ENCODE data around the gene AKAP13.
A peak's percentile ranks its signal among the peaks of the same experiment; 100 is the strongest.

Gene AKAP13

DNA sequence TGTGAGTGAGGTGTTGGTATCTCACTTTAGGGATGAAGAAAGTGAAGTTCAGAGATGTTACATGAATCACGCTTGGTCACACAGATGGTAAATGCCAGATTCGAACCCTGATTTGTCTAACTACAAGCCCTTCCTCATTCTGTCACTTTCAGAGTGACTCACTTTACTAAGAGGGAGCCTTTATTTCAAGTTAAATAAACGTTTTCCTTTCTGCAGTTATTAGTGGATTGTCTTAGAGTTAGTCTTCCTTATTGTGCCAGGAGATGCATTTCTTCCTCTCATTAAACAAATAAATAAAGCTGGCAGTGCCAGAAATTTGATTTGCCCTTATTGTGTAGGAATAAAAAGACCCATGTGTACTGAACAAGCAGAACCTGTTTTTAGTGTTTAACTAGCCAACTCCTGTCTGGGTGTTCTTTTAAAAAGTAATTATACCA, 162.5 kb downstream of the AKAP13 start:
- DNase-seq, result peak; percentile 66

DNA sequence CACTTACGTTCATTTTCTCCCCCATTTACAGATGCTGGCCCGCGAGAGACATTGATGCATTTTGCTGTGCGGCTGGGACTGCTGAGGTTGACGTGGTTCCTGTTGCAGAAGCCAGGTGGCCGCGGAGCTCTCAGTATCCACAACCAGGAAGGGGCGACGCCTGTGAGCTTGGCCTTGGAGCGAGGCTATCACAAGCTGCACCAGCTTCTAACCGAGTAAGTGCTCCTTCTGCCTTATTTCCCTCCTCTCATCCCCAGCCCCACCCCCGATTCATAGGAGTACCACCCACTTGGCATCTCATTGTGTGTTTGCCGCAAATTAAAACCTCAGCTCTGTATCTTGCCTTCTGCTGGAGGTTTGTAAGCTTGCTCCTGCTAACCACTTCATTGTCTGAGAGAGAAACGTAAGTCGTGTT, 163.3 kb downstream of the AKAP13 start:
- DNase-seq, result peak; percentile 58

DNA sequence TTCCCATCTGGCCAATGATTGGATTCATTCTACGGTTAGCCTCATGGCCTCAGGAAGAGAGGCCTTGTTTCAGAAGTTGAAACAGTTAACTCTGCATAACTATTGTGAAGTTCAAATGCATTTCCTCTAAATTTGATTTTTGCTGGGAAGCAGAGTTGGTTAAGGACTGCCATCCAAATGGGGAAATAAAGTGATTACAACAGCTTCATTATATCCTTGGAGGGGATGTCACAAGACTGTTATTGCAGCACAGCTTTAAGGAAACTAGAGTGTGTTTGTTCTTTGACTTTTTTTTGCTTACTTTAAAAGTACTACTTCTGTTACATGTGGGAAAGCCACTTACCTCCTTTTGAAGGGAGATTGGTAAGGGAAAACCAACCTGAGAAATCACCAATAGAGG, 164.8 kb downstream of the AKAP13 start:
- peak; percentile 96 for DNase-seq

DNA sequence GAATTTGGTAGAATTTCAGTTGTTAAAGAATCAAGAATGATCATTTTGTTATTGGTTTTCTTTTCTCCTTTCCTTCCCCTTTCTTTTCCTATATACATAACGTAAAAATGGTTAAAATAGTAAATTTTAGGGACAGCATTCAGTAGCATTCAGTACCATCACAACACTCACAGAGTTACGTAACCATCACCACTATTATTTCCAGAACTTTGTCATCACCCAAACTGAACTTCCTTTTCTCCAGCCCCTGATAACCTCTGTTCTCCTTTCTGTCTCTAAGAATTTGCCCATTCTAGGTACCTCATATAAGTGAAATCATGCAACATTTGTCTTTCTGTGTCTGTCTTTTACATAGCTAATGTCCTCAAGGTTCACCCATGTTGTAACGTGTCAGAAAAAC, 165.3 kb downstream of the AKAP13 start:
- peak; percentile 91 for DNase-seq

DNA sequence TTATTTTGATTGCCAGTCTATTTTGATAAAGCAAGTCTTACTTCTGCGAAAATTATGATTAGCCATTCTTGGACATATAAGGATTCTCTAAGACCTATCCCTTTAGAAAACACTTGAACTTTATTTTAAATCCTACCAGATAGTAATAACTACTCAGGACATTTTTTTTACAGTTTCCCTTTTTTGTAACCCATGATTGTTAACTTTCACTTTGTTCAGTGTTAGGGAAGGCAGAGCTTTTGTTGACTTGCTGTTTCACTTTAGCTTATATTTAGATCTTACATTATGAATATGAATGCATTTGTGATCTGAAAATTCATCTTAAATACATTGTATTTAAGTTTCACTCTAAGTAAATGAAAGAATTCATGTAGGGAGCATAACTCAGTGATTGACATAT, 167.0 kb downstream of the AKAP13 start:
- peak; percentile 80 for DNase-seq

DNA sequence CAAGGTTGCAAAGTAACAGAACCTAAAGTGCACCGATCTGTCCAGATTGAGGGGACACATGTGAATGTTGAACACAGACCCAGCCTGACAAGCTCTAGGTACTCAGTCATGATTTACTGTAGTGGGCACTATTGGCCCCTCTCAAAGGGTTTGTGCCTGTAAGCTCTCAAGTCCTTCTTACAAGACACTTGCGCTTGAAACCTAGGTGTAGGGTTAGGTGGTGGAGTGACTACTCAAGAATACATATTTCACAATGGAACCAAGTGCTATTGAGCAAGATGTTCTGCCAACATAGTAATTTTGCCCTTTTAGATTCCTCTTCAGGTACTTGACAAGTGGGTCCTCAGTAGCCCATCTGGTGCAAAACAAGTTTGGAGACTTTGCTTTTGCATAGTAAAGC, 169.9 kb downstream of the AKAP13 start:
- no peak for DNase-seq

DNA sequence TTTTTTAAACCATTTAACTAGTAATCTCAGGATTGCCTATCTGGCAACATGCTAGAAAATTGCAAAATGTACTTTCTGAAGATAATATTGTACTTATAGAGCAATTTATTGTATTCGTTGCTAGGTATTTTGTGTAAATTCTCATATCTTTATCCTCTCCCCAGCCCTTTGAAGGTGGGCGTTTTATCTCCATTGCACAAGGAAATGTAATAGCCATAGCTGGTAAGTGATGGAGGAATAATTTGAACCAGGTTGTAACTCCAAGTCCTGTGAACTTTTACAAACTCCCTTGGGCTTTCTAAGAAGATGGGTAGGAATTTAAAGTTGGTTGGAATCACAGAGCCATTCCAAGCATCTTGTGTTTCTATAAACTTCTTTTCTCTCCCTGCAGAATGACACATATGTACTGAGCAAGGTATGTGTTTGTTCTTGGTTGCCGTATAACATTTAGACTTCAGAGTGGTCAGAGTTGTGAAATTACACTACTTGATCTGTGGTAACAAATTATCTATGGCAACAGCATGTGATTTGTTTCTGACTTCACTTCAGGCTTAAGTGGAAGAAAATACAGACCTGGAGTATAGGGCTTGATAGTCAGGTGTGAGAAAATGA, 170.9 kb downstream of the AKAP13 start:
- DNase-seq, result no peak

DNA sequence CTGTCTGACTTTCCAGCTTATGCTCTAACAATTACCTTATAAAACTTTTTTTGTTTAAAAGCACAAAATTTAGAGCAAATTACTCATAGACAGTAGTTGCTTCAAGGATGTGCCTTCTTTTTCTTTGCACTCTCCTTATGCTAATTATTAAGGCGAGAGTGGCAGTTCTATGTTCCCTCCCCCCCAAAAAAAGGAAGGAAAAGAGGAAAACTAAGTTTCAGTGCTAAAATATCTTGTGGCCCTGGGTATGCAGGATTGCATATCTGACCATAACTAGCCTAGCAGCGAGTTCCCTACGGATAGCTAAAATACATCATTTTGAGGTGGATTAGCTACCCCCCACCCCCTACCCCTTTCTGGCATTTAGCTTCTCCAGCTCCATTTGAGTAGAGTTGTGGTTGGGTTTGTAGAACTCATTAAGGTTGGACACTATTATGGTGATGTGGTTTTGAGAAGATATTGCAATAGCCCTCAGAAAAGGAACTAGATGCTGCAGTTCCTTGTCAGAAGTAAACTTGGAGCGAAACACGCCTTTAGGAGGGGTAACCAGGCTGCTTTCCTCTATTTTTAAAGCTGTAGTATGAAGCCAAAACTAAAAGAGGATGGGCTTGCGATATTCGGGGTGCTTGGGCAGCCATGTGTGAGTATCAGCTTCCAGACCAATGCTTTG, 174.6 kb downstream of the AKAP13 start:
- peak; percentile 79 for DNase-seq

DNA sequence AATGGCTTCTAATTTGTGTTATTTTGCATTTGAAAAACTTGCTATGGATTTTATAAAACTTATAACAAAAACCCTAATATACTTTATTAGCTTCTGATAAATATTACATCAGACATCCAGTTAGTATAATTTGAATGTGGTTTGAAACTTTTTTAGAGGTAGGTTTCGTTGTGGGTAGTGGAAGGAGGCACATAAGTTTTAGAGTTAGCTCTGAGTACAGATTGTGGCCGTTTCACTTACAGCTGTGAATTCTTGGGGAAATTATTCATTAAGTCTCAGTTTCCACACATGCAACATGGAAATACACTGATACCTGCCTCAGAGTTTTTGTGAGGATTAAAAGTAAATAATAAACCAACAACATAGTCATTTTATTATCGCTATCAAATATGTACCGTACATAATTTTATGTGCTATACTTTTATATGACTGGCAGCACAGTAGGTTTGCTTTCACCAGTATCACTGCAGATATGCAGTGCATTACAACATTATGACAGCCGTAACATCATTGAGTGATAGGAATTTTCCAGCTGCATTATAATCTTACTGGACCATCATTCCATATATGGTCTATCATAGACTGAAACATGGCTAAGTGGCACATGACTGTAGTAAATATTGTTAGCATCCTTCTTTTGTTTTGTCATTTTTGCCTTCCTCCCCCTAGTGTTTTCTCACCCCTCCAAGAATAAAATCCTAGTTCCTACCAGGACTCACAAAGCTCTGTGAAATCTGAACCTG, 175.6 kb downstream of the AKAP13 start:
- no peak for DNase-seq

DNA sequence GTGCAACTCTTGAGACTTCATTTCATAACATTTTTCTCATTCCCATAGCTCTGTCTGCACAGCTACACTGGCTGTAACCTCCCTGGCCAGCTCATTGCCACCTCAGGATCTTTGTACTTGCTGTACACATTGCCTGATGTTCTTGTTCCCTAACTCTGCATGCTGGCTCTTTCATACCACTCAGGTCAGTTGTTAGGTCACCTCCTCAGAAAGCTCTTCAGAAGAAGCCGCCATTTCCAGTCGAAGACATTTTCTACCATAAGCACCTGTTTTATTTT, 176.2 kb downstream of the AKAP13 start:
- DNase-seq, result peak; percentile 43

DNA sequence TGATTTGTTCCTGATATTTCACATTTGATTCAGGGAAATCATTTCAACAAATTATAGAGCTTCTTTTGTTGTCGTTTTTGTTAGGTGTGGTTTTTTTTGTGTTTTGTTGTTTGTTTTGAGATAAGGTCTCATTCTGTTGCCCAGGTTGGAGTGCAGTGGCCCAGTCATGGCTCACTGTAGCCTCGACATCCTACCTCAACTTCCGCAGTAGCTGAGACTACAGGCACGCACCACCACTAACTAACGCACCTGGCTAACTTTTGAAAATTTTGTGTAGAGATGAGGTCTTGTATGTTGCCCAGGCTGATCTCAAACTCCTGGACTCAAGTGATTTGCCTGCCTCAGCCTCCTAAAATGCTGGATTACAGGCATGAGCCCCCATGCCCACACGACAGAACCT, 177.0 kb downstream of the AKAP13 start:
- no peak for DNase-seq

DNA sequence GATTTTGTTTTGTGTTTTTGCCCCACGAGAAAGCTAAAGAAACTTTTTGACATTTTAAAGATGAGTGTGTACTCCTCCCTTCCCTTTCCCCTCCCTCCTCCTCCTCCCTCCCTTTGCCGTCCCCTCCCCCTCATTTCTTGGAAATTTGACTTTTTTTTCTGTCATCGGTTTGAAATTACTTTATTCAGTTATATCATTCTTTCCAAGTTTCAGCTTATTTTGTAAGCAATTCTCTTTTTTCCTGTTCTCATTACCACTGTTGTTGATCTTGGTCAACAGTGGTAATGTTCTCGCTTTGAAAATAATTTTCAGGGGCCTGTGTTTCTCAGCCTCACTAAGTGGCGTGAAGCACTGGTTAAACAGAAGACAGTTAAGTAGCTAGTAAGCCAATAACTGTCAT, 178.4 kb downstream of the AKAP13 start:
- no peak for DNase-seq

DNA sequence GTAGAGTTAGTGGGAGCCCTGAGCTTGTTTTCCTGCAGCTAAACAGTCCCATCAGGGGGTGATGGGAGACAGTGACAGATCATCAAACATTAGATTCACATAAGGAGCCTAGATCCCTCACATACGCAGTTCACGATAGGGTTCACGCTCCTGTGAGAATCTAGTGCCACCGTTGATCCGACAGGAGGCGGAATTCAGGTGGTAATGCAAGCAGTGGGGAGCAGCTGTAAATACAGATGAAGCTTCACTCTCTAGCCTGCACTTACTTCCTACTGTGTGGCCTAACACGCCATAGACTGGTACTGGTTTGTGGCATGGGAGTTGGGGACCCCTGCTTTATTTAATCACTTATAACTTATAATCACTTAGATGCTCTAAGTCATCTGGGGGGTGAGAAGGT, 179.1 kb downstream of the AKAP13 start:
- no peak for DNase-seq

DNA sequence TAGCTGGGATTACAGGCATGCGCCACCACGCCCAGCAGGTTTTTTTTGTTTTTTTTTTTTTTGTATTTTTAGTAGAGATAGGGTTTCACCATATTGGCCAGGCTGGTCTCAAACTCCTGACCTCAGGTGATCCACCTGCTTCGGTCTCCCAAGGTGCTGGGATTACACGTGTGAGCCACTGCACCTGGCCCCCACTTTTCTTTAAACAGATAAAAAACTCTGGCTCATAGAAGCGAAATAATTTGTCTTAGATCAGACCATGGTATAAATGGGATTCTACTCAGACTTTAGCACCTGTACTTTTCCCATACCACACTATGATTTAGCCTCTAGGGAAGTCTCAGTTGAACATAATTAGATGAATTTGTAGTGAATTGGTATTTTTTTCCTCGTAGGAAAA, 182.4 kb downstream of the AKAP13 start:
- no peak for DNase-seq

DNA sequence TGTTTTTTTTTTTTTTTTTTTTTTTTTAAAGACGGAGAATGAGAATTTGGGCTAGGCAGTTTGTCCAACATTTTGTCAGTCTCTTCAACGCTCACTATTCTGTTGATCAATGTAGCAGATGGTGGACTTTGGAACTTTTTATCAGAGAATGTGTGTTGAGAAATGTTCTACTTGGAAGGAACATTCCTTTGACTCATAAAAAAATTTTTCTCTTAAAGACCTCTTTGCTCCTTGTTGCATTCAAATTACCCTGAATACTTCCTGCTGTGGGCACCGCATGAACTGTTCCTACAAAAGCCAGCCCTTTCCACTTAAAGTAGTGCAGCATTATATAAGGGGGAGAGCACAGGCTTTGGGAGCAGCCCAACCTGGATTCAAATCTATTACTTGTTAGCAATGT, 182.9 kb downstream of the AKAP13 start:
- DNase-seq, result no peak

DNA sequence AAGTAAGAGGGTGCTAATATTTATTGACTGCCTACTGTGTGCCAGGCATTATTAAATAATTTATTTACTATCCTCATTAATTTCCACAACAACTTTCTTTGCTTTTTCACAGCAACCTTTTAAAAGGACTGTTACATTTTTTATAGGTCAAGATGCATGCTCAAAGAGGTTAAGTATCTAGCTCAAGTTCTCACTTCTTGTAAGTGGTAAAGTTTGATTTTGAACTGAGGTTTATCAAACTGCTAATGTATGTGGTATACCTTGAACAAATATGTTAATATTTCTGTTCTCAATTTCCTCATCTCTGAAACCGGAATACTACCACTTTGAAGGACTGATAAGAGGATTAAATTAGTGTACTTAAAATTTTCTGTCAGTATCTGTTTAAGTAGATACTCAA, 183.3 kb downstream of the AKAP13 start:
- no peak for DNase-seq

DNA sequence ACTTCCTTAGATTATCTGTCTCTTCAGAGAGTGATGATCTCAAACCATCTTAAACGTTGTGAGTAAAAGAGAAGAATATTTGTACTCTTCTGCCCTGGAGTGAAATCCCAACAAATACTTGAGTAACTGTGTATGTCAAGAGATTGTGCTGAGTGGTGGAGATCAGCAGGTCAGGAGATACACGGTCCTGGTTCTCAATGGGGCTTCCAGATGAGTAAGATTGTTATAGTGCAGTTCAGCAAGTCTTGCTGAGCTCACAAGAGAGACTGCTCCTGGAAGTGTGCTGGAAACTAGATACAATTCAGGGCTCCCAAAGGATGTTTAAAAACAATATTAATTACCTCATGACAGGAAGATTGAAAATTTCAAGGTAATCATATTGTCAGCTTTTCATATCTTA, 184.3 kb downstream of the AKAP13 start:
- no peak for DNase-seq

DNA sequence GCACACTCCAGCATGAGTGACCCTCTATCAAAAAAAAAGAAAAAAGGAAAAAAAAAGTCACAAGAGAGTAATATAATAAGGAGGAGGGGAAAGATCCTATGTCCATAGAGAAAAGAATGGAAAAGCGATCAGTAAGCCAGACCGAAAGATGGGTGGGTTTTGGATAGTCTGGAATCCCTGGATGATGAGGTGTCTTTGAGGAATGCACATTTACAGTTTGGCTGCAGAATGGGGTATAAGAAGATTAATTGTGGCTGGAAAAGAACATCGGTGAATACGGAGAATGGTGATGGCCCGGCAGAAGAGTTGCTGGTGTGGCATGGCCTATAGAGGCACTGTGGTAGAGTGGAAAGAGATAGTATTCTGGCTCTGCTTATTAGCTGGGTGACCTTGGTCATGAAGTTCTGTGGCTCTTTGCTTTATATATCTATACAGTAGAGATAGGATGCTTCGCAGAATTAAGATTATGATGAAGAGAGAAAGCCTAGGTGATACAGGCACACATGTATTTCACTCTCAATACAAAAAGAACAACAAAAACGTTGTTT, 187.9 kb downstream of the AKAP13 start:
- no peak for DNase-seq

DNA sequence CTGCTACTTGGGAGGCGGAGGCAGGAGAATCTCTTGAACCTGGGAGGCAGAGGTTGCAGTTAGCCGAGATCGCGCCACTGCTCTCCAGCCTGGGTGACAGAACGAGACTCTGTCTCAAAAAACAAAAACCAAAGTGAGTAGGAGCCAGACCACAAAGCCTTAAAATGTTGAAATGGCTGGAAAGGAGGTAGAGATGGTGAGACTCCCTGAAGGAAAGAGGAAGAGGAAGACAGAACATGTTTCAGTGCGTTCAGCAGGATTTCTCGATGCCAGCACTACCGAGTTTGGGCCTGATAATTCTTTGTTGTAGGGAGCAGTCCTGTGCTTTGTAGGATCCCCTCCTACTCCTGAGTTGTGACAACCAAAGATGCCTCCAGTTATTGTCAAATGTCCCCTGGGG, 189.9 kb downstream of the AKAP13 start:
- peak; percentile 73 for DNase-seq

DNA sequence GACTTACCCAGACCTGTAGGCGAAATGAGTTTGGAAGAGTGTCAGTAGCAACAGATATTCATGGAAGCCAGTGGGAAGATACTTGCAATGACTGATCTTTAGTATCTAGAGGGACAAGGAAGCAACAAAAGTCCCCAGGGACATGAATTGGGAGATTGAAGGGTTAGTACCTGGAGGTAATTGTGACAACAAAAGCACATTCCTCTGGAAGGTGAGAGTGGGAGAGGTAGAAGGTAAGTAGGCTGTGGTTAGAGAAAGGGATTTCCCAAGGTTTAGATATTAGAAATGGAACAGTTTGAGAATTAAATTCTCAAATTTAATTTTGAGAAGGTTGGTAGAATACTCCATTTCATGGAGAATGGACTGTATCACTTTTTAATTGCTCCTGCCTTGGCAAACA, 191.4 kb downstream of the AKAP13 start:
- no peak for DNase-seq

DNA sequence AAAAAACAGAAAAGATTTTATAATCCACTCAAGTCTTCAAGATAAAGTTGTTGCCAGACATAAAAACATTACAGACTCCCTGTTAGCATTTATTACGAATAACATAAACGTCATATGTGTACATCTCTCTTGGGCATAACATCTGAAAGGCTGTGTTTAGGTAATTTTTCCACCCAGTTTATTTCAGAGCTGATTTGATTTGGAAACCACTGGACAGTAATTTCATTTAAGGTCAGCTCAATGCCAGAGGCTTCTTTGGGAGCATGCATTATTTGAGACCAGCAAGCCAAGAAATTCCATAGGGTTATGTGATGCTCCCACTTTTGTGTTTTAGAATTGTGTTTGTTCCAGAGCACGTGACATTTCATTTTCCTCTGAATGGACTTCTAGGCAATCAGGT, 196.0 kb downstream of the AKAP13 start:
- no peak for DNase-seq

DNA sequence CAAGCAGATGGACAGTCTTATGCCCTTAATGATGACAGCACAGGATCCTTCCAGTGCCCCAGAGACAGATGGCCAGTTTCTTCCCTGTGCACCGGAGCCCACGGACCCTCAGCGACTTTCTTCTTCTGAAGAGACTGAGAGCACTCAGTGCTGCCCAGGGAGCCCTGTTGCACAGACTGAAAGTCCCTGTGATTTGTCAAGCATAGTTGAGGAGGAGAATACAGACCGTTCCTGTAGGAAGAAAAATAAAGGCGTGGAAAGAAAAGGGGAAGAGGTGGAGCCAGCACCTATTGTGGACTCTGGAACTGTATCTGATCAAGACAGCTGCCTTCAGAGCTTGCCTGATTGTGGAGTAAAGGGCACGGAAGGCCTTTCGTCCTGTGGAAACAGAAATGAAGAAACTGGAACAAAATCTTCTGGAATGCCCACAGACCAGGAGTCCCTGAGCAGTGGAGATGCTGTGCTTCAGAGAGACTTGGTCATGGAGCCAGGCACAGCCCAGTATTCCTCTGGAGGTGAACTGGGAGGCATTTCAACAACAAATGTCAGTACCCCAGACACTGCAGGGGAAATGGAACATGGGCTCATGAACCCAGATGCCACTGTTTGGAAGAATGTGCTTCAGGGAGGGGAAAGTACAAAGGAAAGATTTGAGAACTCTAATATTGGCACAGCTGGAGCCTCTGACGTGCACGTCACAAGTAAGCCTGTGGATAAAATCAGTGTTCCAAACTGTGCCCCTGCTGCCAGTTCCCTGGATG, 198.7 kb downstream of the AKAP13 start:
- peak; percentile 70 for DNase-seq

DNA sequence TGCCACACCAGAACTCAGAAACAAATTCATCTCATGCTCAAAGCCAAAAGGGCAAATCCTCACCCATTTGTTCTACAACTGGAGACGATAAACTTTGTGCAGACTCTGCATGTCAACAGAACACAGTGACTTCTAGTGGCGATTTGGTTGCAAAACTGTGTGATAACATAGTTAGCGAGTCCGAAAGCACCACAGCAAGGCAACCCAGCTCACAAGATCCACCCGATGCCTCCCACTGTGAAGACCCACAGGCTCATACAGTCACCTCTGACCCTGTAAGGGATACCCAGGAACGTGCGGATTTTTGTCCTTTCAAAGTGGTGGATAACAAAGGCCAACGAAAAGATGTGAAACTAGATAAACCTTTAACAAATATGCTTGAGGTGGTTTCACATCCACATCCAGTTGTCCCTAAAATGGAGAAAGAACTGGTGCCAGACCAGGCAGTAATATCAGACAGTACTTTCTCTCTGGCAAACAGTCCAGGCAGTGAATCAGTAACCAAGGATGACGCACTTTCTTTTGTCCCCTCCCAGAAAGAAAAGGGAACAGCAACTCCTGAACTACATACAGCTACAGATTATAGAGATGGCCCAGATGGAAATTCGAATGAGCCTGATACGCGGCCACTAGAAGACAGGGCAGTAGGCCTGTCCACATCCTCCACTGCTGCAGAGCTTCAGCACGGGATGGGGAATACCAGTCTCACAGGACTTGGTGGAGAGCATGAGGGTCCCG, 199.7 kb downstream of the AKAP13 start:
- peak; percentile 95 for DNase-seq
